Heart left ventricle (tissue), 13 donors: Measurements from ENCODE around the gene THSD4.

Experiments
- POLR2A ChIP-seq, 2 donors: fragments of 450-650 bp; IDR thresholded peaks; one replicate each; pipeline ENCODE4 v1.6.1; 2017; ENCODE audit warnings: antibody characterized with exemption in 2 of 2, mild to moderate bottlenecking in 2 of 2, moderate library complexity in 2 of 2
- TF ChIP-seq, protein P1 (sequence below), 12 donors: fragments of 200-600 bp; sonication (generic) in 4 of 12; IDR thresholded peaks; one replicate each; pipeline versions ENCODE4 v1.5.0 to v1.8.0; 2018 to 2022; ENCODE audit warnings: antibody characterized with exemption in 12 of 12, mild to moderate bottlenecking in 5 of 12
- donor health status: ischemic (EF 13 %, LVEDD 7.1; RV severe dilation, severe dysfunction).
- donor health status: DM: no; HTN: yes; CAD: no.
- donor health status: DM: no; HTN: no; CAD: no.
- donor health status: ischemic (EF 25% LVEDD 6.9; RV normal size, moderate dysfunction).
- donor health status: ischemic (EF 25% LVEDD 5.7; RV mildly dilated, moderate dysfunction).
- donor health status: ischemic (EF 35%, LVEDD 5.7; RV mildly dilated, moderate dysfunction).
- donor health status: nonischemic (EF 11% LVEDD 7.7; RV severe dilation, severe dysfunction).
- donor health status: DM: yes; HTN: yes; CAD: no.
- donor health status: PGD.
- donor health status: ischemic (EF 29% LVEDD 5.4; RV normal size, mild dysfunction).
- donor health status: nonischemic (EF 23%, LVEDD 6.1; RV moderate dilation, normal function).

GRCh38 chr15:71084264-71084663, 31.0 kb upstream of the THSD4 start:
- TF ChIP-seq, protein P1, sequence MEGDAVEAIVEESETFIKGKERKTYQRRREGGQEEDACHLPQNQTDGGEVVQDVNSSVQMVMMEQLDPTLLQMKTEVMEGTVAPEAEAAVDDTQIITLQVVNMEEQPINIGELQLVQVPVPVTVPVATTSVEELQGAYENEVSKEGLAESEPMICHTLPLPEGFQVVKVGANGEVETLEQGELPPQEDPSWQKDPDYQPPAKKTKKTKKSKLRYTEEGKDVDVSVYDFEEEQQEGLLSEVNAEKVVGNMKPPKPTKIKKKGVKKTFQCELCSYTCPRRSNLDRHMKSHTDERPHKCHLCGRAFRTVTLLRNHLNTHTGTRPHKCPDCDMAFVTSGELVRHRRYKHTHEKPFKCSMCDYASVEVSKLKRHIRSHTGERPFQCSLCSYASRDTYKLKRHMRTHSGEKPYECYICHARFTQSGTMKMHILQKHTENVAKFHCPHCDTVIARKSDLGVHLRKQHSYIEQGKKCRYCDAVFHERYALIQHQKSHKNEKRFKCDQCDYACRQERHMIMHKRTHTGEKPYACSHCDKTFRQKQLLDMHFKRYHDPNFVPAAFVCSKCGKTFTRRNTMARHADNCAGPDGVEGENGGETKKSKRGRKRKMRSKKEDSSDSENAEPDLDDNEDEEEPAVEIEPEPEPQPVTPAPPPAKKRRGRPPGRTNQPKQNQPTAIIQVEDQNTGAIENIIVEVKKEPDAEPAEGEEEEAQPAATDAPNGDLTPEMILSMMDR (IDR thresholded peaks at IDR 0.05) = no peak
- no peak for TF ChIP-seq POLR2A (IDR thresholded peaks at IDR 0.05)
